HT-29 (cell line): ENCODE measurements around the gene UGT2B7. TPM values are rescaled to one million over a fixed set of nuclear protein-coding genes. Genes with fewer than 3 reads are reported as not detected.
A peak's percentile ranks its signal among the peaks of the same experiment; 100 is the strongest.
"Not testable (repeated sequence)": the region's sequence is repeated elsewhere in the genome, so short reads cannot be mapped to it uniquely, and the experiment has no call there.

Source experiments
- DNase-seq: peaks from one replicate; pipeline ENCODE4 v3.0.0-alpha.2; 2015; ENCODE audit warnings: low spot score
- total RNA-seq: library from RNA; depleted of rRNA; stranded (reverse); fragments of >200 nt; shearing (Covaris generic); gene quantifications from 2 replicates; pipeline ENCODE4 v1.2.3, GENCODE V29; 2014; rRNA removed

The UGT2B7 gene
- total RNA-seq, result 0.08 and 0.73 TPM in 2 replicates

DNA sequence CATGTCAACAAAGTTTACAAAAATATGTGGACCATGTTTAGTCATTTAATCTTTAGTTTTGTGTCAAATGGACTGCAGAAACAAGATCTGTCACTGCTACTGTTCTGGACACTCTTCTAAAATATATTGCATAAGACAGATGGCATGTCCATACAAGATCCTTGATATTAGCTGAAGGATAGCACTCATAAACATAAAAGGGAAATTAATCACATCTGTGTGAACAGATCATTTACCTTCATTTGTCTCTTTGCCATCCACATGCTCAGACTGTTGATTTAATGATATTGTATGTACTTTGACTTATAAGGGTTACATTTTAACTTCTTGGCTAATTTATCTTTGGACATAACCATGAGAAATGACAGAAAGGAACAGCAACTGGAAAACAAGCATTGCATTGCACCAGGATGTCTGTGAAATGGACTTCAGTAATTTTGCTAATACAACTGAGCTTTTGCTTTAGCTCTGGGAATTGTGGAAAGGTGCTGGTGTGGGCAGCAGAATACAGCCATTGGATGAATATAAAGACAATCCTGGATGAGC, at the start of gene UGT2B7:
UGT2B7 (plus strand) TSS at position 364 of the 546 bp plus-strand sequence; CDS start at position 411, 47 bp downstream.
- DNase-seq, result peak; percentile 57

DNA sequence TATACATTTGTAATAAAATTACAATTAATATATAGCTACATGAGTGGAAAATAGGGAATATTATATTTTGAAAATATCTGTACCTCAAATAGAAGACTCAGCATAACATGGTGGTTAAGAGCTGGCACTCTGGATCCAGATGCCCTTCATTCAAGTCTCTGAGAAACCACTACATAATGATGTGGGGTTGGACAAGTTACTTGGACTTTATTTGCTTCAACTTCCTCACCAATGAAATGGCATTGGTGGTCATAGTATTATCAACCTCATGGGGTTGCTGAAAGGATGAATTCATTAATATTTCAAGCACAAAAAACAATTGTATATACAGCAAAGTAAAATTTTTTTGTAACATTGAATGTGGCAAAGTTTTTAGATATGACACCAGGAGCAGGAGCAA, 46.4 kb upstream of the UGT2B7 start:
- DNase-seq, result no peak

DNA sequence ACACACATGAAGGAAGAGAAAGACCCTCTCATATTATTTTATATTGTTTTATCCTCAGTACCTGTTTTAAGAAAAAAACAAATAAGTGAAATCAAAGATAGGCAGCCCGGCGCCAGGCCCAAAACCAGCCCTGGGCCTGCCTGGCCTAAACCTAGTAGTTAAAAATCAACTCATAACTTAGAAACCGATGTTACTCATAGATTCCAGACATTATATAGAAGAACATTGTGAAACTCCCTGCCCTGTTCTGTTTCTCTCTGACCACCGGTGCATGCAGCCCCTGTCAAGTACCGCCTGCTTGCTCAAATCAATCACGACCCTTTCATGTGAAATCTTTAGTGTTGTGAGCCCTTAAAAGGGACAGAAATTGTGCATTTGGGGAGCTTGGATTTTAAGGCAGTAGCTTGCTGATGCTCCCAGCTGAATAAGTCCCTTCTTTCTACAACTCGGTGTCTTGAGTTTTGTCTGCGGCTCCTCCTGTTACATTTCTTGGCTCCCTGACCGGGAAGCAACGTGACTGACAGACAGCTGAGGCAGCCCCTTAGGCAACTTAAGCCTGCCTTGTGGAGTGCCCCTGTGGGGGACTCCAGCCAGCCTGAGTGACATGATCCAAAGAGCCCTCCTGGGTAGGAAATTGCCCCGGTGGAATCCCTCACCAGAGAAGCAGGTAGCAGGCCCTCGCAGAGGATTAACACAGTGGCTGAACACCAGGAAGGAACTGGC, 45.3 kb upstream of the UGT2B7 start:
- DNase-seq, result not testable (repeated sequence)

DNA sequence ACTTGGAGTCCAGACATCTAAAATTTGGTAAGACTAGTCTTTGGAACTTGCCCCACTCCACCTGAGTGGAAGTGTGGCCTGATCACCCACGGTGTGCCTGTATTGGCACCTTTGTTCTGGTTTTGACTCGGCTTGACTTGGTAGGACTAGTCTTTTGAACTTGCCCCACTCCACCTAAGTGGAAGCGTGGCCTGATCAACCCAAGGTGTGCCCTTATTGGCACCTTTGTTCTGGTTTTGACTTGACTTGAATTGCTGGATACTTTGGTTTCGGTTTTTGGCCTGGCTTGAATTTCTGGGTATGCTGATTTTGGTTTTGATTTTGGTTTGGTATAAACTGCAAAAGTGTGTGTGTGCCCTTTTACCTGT, 44.7 kb upstream of the UGT2B7 start:
- DNase-seq, result no peak

DNA sequence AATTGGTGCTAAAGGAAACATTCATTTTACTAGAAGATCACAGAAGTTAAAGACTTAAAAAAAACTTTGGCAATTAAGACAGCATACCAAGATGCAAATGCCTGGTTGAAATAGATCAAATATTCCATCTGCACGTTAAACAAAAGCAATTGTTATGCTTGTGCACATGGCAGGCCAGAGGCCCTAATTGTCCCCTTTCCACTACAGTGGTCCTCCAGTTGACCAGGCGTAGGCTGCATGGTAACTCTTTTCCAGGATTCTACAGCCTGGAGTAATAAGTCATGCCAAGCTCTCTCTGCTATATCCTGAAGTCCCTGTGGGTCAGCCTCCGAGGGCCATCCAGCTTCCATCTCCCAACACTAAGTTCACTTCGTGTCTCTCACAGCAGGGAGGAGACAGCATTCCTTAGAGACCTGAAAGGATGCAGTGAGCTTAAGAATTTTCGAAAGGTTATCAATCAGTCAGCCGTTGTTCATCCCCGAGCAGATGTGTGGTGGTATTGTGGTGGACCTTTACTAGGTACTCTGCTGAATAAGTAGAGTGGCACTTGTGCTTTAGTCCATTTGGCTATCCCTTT, 42.9 kb upstream of the UGT2B7 start:
- not testable (repeated sequence) for DNase-seq

DNA sequence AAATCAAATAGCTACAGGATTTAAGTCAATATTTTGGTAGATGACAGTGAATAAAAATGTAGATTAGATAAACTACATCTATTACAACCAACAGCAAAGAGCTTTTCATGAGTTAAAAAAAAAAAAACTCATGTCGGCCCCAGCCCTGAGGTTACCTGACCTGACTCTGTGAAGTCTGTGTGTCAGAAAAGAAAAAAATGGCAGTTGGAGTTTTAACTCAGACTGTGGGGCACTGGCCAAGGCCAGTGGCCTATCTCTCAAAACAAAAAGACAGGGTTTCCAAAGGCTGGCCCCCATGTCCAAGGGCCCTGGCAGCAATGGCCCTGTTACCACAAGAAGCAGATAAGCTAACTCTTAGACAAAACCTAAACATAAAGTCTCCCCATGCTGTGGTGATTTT, 42.2 kb upstream of the UGT2B7 start:
- not testable (repeated sequence) for DNase-seq

DNA sequence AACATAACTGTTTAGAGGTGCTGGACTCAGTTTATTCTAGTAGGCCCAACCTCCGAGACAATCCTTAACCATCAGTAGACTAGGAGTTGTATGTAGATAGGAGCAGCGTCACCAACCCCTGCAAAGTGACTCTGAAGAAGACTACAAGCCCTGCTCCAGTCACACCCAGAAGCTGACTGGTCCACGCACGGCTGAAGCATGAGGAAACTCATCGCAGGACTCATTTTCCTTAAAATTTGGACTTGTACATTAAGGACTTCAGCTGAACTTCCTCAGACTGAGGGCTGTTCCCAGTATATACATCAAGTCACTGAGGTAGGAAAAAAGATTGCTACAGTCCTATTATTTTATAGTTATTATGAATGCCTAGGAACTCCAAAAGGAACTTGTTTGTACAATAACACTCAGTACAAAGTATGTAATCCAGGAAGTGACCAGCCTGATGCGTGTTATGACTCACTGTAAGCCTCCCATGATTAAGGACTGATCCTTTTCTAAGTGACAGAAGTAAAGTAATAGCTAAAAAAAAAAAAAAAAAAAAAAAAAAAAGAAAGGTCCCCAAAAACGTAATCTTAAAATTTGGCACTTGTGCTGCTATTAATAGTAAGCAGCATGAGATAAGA, 41.6 kb upstream of the UGT2B7 start:
- DNase-seq, result peak; percentile 60

DNA sequence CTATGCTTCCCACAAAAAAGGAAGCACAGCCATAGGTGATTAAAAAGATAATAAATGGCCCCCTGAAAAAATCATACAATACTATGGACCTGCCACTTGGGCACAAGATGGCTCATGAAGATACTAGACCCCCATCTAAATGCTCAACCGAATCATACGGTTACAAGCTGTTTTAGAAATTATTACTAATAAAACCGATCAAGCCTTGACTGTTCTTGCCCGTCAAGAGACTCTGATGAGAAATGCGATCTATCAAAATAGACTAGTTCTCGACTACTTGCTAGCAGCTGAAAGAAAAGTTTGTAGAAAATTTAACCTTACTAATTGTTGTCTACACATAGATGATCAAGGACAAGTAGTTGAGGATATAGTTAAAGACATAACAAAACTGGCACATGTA, 40.1 kb upstream of the UGT2B7 start:
- DNase-seq, result no peak

DNA sequence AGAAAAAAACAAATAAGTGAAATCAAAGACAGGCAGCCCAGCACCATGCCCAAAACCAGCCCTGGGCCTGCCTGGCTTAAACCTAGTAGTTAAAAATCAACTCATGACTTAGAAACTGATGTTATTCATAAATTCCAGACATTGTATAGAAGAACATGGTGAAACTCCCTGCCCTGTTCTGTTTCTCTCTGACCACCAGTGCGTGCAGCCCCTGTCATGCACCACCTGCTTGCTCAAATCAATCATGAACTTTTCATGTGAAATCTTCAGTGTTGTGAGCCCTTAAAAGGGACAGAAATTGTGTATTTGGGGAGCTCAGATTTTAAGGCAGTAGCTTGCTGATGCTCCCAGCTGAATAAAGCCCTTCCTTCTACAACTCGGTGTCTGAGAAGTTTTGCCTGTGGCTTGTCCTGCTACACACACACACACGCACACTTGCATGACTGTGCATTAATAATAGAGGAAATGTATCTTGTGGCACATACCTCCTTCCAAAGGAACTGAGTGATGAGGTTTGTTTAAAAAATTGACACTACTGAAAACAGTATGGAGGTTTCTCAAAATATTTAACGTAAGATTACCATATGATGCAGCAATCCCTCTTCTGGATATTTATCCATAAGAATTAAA, 39.2 kb upstream of the UGT2B7 start:
- DNase-seq, result no peak

DNA sequence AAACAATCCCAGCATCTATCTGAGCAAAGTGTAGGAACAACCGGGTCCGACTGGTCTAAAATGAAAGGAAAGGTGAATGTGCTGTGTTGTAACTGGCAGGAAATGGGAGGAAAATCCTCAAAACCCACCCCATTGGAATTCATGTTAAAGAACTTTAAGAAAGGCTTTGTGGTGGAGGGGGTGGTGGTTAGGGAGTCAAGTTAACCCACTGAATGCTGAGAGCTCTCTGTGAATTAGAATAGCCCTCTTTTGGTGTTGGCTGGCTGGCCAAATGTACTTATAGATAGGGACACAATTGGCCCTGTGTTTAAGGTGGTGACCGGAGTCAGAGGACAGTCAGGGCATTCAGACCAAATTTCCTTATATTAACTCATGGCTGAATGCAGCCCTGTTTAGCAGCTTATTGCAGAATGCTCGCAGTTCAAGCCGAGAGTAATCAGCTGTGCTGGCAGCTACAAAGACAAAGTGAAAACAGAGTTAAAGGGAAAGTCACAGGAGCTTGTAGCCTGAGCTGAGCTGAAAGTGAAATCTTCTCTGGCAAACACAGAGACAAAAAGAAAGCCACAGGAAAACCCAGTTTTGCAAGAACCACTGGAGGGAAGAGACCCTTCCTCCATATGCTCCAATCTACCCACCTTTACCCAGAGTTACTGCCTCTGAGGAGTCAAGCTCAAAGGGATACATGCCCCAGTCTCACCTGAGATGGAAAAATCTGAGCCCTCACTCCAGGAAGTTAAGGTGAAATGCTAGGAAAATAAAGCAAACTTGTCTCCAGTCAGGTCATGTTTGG, 38.5 kb upstream of the UGT2B7 start:
- DNase-seq, result peak; percentile 22

DNA sequence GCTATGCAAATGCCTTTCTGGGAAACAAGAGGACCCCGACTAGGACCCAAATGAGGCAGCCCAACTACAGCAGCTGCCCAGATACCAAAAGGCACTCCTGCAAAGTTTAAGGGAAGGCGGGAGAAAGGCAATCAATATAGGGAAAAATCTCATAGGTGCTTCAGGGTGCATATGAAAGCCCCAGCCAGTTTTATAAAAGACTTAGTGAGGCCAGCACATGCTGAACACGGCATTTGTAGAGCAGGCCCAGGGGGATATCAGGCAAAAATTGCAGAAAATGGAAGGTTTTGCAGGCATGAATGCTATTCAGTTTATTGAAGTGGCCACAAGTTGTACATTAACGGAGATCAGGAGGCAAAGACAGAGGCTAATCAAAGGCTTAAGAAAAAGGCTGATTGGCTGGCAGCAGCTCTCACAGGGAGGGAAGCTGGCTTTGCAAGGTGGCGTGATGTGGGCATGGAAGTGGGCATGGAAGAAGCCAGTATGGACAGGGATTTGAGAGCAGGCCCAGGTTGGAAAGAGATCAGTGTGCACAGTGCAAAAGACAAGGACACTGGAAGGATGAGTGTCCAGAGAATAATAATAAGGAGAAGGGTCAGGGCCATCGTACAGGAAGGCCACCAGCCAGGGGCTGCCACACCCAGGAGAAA, 37.7 kb upstream of the UGT2B7 start:
- no peak for DNase-seq

DNA sequence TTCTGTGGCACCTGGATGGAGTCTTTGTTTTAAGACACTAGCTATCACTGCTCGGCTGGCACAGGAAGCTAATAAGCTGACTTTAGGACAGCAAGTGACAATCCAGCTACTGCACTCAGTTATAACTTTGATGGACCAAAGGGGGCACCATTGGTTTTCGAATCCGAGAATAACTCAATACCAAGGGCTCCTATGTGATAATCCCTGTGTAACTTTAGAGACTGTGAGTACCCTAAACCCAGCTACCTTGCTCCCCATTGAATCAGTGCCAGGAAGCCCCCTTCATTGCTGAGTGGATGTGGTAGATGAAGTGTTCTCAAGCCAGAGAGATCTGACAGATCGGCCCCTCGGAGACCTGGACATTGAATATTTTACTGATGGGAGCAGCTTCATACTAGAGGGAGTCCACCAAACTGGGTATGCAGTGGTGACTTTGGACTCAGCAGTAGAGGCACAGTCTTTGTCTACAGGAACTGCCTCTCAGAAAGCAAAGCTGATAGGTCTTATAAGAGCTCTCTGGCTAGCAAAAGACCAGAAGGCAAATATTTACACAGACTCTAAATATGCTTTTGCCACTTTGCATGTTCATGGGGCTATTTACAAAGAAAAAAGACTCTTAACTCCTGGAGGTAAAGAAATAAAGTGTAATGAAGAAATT, 35.5 kb upstream of the UGT2B7 start:
- peak; percentile 35 for DNase-seq

DNA sequence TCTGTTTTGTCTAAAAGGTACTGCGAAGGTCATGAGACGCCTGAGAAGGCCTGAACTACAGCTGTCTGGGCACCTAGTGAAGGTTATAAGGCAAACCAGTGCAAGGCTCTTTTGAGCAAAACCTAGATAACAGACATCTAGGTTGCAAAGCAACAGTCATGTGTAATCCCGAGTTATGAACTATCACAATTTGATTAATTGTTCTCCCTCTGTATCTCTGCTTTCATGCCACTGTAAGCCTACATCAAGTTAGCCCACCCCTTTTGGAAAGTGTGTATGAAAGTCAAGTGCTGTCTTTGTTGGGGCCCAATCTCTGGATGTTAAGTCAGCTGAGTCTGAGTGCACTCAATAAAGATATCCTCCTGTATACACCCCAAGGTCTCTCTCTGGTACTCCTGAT, 31.9 kb upstream of the UGT2B7 start:
- no peak for DNase-seq

DNA sequence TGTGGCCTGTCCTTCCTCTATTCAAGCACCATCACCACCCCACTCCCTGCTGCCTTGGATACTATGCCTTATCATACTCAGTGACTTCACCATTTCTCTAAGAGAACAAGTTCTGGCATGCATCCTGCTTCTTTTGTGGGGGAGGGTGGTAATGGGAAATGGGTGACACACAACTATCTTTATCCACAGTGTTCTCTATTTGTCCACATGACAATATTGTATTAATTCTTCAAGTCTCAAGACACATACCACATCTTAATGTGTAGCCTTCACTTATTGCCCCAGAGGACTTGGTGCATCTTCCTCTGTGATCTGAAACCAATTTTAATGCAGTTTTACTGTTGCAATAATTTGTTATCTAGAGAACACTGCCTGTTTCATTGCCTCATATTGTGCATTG, 29.3 kb upstream of the UGT2B7 start:
- no peak for DNase-seq

DNA sequence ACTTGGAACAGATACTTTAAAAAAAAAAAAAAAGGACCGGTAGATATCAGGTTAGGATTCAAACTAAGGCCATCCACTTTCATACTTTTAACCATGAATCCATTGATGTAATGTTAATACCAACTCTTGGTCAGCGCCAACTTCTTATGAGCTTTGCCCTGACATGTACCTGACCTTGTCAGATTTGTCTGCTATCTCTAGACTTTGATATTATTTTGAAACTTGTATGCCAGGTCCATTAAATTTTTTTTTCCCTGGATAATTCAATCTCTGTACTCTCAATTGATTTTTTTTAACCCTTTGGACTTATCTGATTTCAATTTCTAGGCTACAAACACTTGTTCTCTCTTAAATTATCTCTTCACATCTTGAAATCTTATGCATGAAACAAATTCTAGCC, 27.2 kb upstream of the UGT2B7 start:
- no peak for DNase-seq

DNA sequence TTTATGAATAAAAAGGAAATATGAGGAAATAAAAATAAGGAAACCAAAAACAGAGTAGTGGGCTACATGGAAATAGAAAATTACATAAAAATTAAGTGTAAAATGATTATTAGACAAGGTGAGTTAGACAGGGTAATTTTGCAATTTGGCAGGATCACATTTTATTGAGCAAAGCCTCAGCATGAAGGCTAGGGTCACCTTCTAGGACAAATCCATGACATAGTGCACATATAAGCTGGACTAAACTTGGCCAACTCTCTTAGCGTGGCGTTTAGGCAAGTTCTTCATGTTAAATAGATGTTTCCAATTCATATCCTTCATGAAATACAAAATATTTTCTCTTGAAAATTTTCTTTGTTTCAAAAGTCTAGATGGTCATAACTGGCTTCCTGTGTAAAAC, 25.7 kb upstream of the UGT2B7 start:
- DNase-seq, result no peak

DNA sequence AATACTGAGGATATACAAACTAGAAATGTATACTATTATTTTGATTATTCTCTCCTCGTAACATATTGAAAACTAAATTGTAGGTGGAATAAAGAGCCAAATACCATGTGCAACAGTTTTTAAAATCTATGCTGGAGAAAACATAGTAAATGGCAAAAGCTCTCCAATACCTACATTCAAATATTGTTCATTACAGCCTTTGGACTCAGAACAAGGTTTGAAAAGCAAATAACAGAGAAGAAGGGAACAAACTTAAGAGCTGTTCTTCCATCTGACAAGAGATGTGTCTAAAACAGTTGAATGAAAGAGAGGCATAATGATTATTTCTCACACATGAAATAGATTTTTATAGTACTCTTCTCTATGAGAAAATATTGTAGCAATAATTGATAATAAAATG, 25.0 kb upstream of the UGT2B7 start:
- DNase-seq, result no peak

DNA sequence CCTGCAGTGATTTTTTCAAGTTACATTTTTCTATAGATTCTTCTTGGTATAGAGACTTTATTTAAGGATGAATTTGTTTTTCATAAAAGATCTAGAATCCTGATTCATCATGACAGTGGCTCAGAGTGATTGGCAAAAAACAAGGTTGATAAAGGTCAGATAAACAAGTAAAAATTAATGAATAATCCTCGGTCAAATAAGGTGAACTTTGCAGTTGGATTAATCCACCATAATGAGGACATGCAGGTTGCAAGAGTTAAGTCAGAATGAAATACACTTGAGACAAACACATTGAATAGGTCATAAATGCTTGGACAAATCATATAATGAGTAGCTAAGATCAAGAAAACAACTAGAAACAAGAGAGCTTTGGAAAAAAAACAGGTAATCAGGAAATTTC, 22.9 kb upstream of the UGT2B7 start:
- no peak for DNase-seq

DNA sequence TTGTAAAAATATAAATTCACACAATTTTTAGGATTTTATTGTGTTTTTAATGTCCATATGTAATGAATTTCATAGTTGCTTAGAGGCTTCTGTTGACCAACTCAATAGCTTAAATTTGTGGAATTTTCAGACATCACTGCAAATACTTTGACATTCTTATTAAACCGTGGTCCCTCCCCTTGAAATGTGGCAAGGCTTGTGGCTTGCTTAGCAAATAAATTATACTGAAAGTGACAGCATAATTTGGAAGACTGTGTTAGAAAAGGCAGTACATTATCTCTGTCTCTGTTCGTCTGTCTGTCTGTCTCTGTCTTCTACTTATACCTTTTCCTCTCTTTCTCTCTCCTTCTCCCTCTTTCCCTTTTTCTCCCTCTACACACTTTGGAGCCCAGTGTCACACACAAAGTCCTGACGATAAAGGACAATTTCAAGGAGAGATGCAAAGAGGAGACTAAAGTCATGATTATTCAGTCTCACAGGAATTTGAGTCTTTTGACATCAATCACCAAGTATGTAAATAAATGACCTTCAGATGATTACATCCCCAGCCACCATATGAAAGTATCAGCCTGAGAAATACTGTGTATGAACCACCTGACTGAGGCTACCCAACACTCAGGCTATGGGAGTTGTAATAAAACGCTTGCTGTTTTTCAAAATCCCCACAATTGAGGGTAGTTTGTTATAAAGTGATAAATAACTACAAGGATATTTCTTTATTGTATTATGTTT, 21.0 kb upstream of the UGT2B7 start:
- no peak for DNase-seq

DNA sequence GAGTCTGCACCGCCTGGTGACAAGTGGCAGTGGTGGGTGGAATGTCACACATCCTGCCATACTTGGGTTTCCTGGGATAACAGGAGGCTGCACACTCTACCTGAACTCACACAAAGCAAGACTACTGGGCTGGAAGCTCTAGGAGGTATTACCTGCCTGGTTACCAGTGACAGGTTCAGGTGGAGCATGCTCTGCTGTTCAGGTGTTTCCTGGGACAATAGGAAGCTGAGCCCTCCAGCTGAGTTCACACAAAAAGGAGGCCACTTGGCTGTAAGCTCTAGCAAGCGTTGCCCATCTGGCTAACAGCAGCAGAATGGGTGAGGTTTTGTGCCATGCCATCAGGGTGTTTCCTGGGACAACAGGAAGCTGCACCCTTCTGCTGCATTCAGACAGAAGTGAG, 17.4 kb upstream of the UGT2B7 start:
- no peak for DNase-seq
